Endothelial cell of umbilical vein (primary cell): ENCODE results near the gene GABARAPL2. TPM values are rescaled to one million over a fixed set of nuclear protein-coding genes. Genes with fewer than 3 reads are reported as not detected.

Experiments
- BruUV-seq: library from RNA; stranded (reverse); fragments of 400-500 nt; replicated peaks from 2 replicates; lab custom pipeline; 2021; lab: Mats Ljungman, UMichigan
- CTCF ChIA-PET: fragments of 300-600, 350-600 bp; sonication (Branson Sonifier 250); formaldehyde crosslinking; loops from one replicate; lab custom pipeline; 2021; ENCODE audit warnings: antibody characterized with exemption, inconsistent platforms; lab: Charles Lee
- POLR2A ChIA-PET: fragments of 300-600, 350-600 bp; sonication (Branson Sonifier 250); formaldehyde crosslinking; loops from one replicate; lab custom pipeline; 2021; ENCODE audit warnings: antibody characterized with exemption, inconsistent platforms; lab: Charles Lee
- DNase-seq: peaks from one replicate; pipeline ENCODE4 v3.0.0-alpha.2; 2011; ENCODE audit warnings: low read depth, low spot score
- FAIRE-seq: peaks from 2 replicates; lab custom pipeline; 2011; peaks lifted over from hg19 to GRCh38; lab: Jason Lieb, UNC
- H2AFZ ChIP-seq: 2 replicates; pipeline ENCODE4 v1.6.0; 2012; ENCODE audit warnings: low read depth, low read length, control low read depth, inconsistent platforms
- H3K27ac ChIP-seq: 2 replicates; pipeline ENCODE4 v1.5.1; 2011; ENCODE audit warnings: low read depth, mild to moderate bottlenecking, control low read depth, low read length, moderate library complexity; ENCODE audit not compliant: insufficient read depth
- H3K27me3 ChIP-seq, 2 experiments: 2 replicates each; pipeline versions ENCODE4 v1.6.0 to v1.6.1; 2011; ENCODE audit warnings: low read length in 2 of 2, mixed read lengths in 1 of 2; ENCODE audit not compliant: control insufficient read depth in 2 of 2, insufficient read depth in 2 of 2
- H3K36me3 ChIP-seq, 2 experiments: 2 replicates in 1 of 2; 3 replicates in 1 of 2; pipeline ENCODE4 v1.5.1; 2011; ENCODE audit warnings: low read length in 2 of 2, mild to moderate bottlenecking in 1 of 2, moderate library complexity in 1 of 2; ENCODE audit not compliant: control insufficient read depth in 2 of 2, insufficient read depth in 2 of 2; ENCODE audit errors: extremely low read depth in 1 of 2
- H3K4me1 ChIP-seq: 3 replicates; pipeline ENCODE4 v1.5.1; 2011; ENCODE audit warnings: mild to moderate bottlenecking, low read length; ENCODE audit not compliant: control insufficient read depth, insufficient read depth; ENCODE audit errors: extremely low read depth
- H3K4me2 ChIP-seq: 2 replicates; pipeline ENCODE4 v1.6.1; 2011; ENCODE audit warnings: low read length, control low read depth, mixed read lengths; ENCODE audit not compliant: insufficient read depth
- H3K4me3 ChIP-seq, 3 experiments: fragments of 200-600 bp in 1 of 3; sonication (generic), shearing (Covaris generic) in 1 of 3; replicated peaks in 1 of 3; 2 replicates each; pipeline ENCODE4 v1.5.1; 2011 to 2016; ENCODE audit warnings: control low read depth in 3 of 3, low read length in 3 of 3, mild to moderate bottlenecking in 2 of 3, inconsistent platforms in 1 of 3, low read depth in 1 of 3, moderate library complexity in 1 of 3; ENCODE audit not compliant: insufficient read depth in 1 of 3
- H3K79me2 ChIP-seq: 2 replicates; pipeline ENCODE4 v1.6.0; 2012; ENCODE audit warnings: low read length, inconsistent platforms; ENCODE audit not compliant: control insufficient read depth, insufficient read depth
- H3K9ac ChIP-seq: replicated peaks from 2 replicates; pipeline ENCODE3; 2011; ENCODE audit warnings: low read length, control low read depth; ENCODE audit not compliant: insufficient read depth; ENCODE audit errors: extremely low read depth
- H3K9me1 ChIP-seq: replicated peaks from 3 replicates; pipeline ENCODE4 v1.6.0; 2011; ENCODE audit warnings: mild to moderate bottlenecking, low read length; ENCODE audit not compliant: control insufficient read depth, insufficient read depth; ENCODE audit errors: extremely low read depth
- H3K9me3 ChIP-seq: replicated peaks from 2 replicates; pipeline ENCODE4 v1.5.1; 2012; ENCODE audit warnings: low read length, inconsistent platforms; ENCODE audit not compliant: control insufficient read depth, insufficient read depth
- H4K20me1 ChIP-seq: replicated peaks from 2 replicates; pipeline ENCODE3; 2011; ENCODE audit warnings: mild to moderate bottlenecking, low read length; ENCODE audit not compliant: control insufficient read depth, insufficient read depth; ENCODE audit errors: extremely low read depth
- CTCF ChIP-seq, 2 donors: IDR thresholded peaks; 1 replicate in 1 of 2; 2 replicates in 1 of 2; pipeline ENCODE4 v1.5.1; 2011; ENCODE audit warnings: low read length in 2 of 2, mild to moderate bottlenecking in 2 of 2, moderate library complexity in 2 of 2, control low read depth in 1 of 2, inconsistent platforms in 1 of 2, low read depth in 1 of 2; ENCODE audit not compliant: insufficient read depth in 1 of 2; ENCODE audit errors: extremely low read depth in 1 of 2
- EZH2 ChIP-seq: IDR thresholded peaks from 2 replicates; pipeline ENCODE4 v1.6.1; 2012; ENCODE audit warnings: borderline replicate concordance, low read depth, mild to moderate bottlenecking, moderate library complexity, low read length, inconsistent platforms; ENCODE audit not compliant: severe bottlenecking
- FOS ChIP-seq: IDR thresholded peaks from 2 replicates; pipeline ENCODE4 v1.6.1; 2011; ENCODE audit warnings: mild to moderate bottlenecking, low read length, moderate library complexity, borderline replicate concordance; ENCODE audit not compliant: insufficient read depth
- GATA2 ChIP-seq: IDR thresholded peaks from 2 replicates; pipeline ENCODE4 v1.7.0; 2011; ENCODE audit warnings: low read depth, mild to moderate bottlenecking, moderate library complexity, mixed read lengths, low read length; ENCODE audit not compliant: insufficient read length, insufficient read depth
- JUN ChIP-seq: IDR thresholded peaks from 2 replicates; pipeline ENCODE4 v1.6.1; 2011; ENCODE audit warnings: borderline replicate concordance, low read depth; ENCODE audit not compliant: insufficient read length, insufficient read depth
- MAX ChIP-seq: IDR thresholded peaks from 2 replicates; pipeline ENCODE4 v1.6.1; 2011; ENCODE audit not compliant: insufficient read depth, insufficient read length
- MYC ChIP-seq: IDR thresholded peaks from one replicate; pipeline ENCODE4 v1.6.1; 2011; ENCODE audit warnings: mild to moderate bottlenecking, low read depth, low read length
- POLR2A ChIP-seq: IDR thresholded peaks from 2 replicates; pipeline ENCODE4 v1.6.1; 2012; ENCODE audit warnings: low read depth, mild to moderate bottlenecking, control low read depth, low read length
- POLR2AphosphoS5 ChIP-seq: IDR thresholded peaks from 2 replicates; pipeline ENCODE4 v1.6.1; 2012; ENCODE audit warnings: low read depth, mild to moderate bottlenecking, control low read depth, low read length, moderate library complexity; ENCODE audit not compliant: insufficient read depth
- dilution Hi-C: fragments of 300-500 bp; cut with MboI; formaldehyde crosslinking; loops from one replicate; pipeline ENCODE4 v1.15.0; 2019; ENCODE audit warnings: low sequenced_read_pairs; ENCODE audit not compliant: extremely low pct_ligation_motif_present
- intact Hi-C: fragments of 100-400 bp; cut with micrococcal nuclease; formaldehyde crosslinking; loops from one replicate; pipeline ENCODE4 v1.10.0; 2022
- polyA plus RNA-seq, 4 experiments: library from polyadenylated mRNA; depleted of rRNA in 3 of 4; stranded (reverse) in 3 of 4; unstranded in 1 of 4; fragments of >200 nt; gene quantifications; 2 replicates each; pipeline versions ENCODE4 v1.2.1 to v1.2.3, GENCODE V29; 2011 to 2012; ENCODE audit warnings: missing spikeins in 1 of 4
- total RNA-seq: library from RNA; stranded (reverse); gene quantifications from 2 replicates; pipeline ENCODE4 v1.2.3, GENCODE V29; 2021

Gene GABARAPL2
- total and polyA plus RNA-seq, 2 donors (not counting 3 experiments of a cell fraction or from before 2014, with no cell fraction given), result 77.9 to 84.5 TPM

GRCh38 chr16:75618780-75619179 is 52.6 kb downstream of the GABARAPL2 start:
- Histone ChIP-seq H3K4me1 (peaks cover 14% of the 10 kb centered on the region), H3K27ac (no peak overlapping the region), H3K4me2 (no peak overlapping the region), H3K9me3 (no peaks in the 10 kb centered on the region), H3K9me1 (no peaks in the 10 kb centered on the region), H3K79me2 (peaks cover 14% of the 10 kb centered on the region), H3K9ac (no peak overlapping the region), H3K4me3 (no peak overlapping the region), H3K36me3 (peaks cover 7 to 11% of the 10 kb centered on the region in 2 experiments), H2AFZ (no peak overlapping the region), H4K20me1 (no peaks in the 10 kb centered on the region), H3K27me3 (no peaks in the 10 kb centered on the region)
- POLR2A ChIA-PET, result no interaction called here
- CTCF ChIA-PET, result interaction anchor here (1.0 to 1.2 kb wide), 2 partner anchors 13 to 148 kb away, joined by 3 read pairs; no protein-coding TSS in a partner anchor
- TF ChIP-seq POLR2AphosphoS5 (no peak), MAX (no peak)
- dilution Hi-C loops, result no loop called here
- DNase-seq, result no peak
- intact Hi-C loops, result no loop called here
- FAIRE-seq, result no peak
- BruUV-seq, result no TSS peak

- no TSS peak for BruUV-seq
- no peaks in the 10 kb centered on the region for H3K27me3 ChIP-seq
- H3K4me2 ChIP-seq, result no peak overlapping the region
Measured at GRCh38 chr16:75620326-75621169, 54.4 kb downstream of the GABARAPL2 start.

More at GRCh38 chr16:75620326-75621169, 54.4 kb downstream of the GABARAPL2 start:
- dilution Hi-C loops (no loop called here), intact Hi-C loops (loop anchor here (1.0 kb wide), 2 partner anchors 65 to 149 kb away; no protein-coding TSS in a partner anchor)
- Histone ChIP-seq H3K36me3 (peaks cover 7 to 9% of the 10 kb centered on the region in 2 experiments), H4K20me1 (no peaks in the 10 kb centered on the region), H3K9me1 (no peaks in the 10 kb centered on the region), H3K9me3 (no peaks in the 10 kb centered on the region), H3K4me3 (no peak overlapping the region), H2AFZ (no peak overlapping the region), H3K9ac (no peak overlapping the region), H3K27ac (no peak overlapping the region), H3K4me1 (peaks cover 14% of the 10 kb centered on the region), H3K79me2 (peaks cover 14% of the 10 kb centered on the region)
- FAIRE-seq, result no peak
- CTCF ChIA-PET, result interaction anchor here (0.8 to 1.4 kb wide), 11 partner anchors 10 to 421 kb away, joined by 3 to 10 read pairs (median 4); partner anchors contain the start of gene GABARAPL2
- TF ChIP-seq MYC, result no peak
- TF ChIP-seq CTCF (IDR thresholded peaks at IDR 0.05; ENCODE audit: extremely low read depth in 1 of 2, insufficient read depth in 1 of 2, low read depth in 1 of 2, low read length in 2 of 2), result no peak
- TF ChIP-seq POLR2A, result no peak
- no peak for TF ChIP-seq FOS
- TF ChIP-seq GATA2, result no peak
- no peak for TF ChIP-seq POLR2AphosphoS5
- TF ChIP-seq MAX, result no peak
- no peak for TF ChIP-seq EZH2
- TF ChIP-seq JUN, result no peak
- POLR2A ChIA-PET, result no interaction called here
- DNase-seq, result no peak
